ENCODE data around the gene ZNF74.
A peak's percentile ranks its signal among the peaks of the same experiment; 100 is the strongest.

DNA sequence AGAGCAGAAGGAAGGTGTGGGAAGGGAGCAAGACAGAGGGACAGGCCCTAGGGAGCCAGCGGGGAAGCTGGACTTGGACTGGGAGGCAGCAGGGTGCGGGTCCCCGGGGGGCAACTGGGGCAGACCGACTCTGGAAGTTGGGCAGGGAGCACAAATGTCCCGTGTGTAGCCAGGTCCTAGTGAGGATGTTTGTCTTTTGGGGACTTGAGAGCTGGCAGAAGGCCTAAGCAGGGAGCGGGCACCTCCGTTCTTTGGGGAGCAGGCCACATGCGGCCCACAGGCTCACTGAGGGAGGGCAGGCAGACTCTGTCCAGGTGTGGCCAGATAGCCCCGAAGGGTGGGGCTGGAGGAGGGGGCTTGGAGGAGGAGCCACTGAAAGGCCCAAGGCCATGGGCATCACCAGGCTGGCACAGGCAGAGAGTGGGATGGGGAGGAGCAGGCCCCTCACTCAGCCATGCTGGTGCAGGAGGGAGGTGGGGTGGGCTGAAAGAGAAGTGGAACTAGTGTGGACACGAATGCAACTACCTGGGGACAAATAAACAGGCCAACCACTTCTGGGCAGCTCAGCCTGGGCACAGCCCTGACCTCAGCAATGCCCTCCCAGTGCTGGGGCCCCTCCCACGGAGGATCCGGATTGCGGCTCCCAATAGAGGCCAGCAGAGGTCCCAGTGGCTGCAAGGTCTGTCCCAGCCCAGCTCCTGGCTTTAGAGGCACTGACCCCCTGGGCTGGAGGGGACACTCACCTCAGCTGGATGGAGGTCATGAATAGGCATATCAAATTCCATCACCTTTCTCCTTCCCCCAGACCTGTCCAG is 44.9 kb downstream of the ZNF74 start:
- TF ChIP-seq, protein P1, sequence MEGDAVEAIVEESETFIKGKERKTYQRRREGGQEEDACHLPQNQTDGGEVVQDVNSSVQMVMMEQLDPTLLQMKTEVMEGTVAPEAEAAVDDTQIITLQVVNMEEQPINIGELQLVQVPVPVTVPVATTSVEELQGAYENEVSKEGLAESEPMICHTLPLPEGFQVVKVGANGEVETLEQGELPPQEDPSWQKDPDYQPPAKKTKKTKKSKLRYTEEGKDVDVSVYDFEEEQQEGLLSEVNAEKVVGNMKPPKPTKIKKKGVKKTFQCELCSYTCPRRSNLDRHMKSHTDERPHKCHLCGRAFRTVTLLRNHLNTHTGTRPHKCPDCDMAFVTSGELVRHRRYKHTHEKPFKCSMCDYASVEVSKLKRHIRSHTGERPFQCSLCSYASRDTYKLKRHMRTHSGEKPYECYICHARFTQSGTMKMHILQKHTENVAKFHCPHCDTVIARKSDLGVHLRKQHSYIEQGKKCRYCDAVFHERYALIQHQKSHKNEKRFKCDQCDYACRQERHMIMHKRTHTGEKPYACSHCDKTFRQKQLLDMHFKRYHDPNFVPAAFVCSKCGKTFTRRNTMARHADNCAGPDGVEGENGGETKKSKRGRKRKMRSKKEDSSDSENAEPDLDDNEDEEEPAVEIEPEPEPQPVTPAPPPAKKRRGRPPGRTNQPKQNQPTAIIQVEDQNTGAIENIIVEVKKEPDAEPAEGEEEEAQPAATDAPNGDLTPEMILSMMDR (IDR thresholded peaks at IDR 0.05) = peak in 1 of 4 experiments; percentile 21
- no peak for TF ChIP-seq POLR2A (IDR thresholded peaks at IDR 0.05)
